ENCODE measurements around the gene INSYN1. TPM values are rescaled to one million over a fixed set of nuclear protein-coding genes. Genes with fewer than 3 reads are reported as not detected.
A peak's percentile ranks its signal among the peaks of the same experiment; 100 is the strongest.

Gene INSYN1
- total RNA-seq, 1 experiment from 2014 or later: not detected

- intact Hi-C loops (cut with micrococcal nuclease; ENCODE audit: unreplicated experiment): loop anchor here (1.0 to 2.0 kb wide), 4 partner anchors 23 to 393 kb away; no protein-coding TSS in a partner anchor
- Mint-ChIP-seq H3K36me3 (ENCODE audit: insufficient read depth, unreplicated experiment) (no peaks in the 10 kb centered on the region), H3K27ac (ENCODE audit: unreplicated experiment) (no peak overlapping the region), H3K4me1 (ENCODE audit: low read depth, unreplicated experiment) (peaks cover 10% of the 10 kb centered on the region), H3K9me3 (ENCODE audit: low read depth, unreplicated experiment) (no peaks in the 10 kb centered on the region), H3K27me3 (ENCODE audit: unreplicated experiment) (no peaks in the 10 kb centered on the region), H3K4me3 (ENCODE audit: low read depth, unreplicated experiment) (no peak overlapping the region)
- CTCF ChIA-PET: interaction anchor here (0.7 to 6.4 kb wide), 11 partner anchors 11 to 394 kb away, joined by 3 to 52 read pairs (median 8); partner anchors contain the start of gene CD276
- peak; percentile 87 for TF ChIP-seq CTCF (IDR thresholded peaks at IDR 0.05; ENCODE audit: unreplicated experiment)
- DNase-seq: peak; percentile 75
- BruUV-seq (replicated peaks): no TSS peak
Measured at GRCh38 chr15:73700041-73700842, 52.9 kb downstream of the INSYN1 start.

DNA sequence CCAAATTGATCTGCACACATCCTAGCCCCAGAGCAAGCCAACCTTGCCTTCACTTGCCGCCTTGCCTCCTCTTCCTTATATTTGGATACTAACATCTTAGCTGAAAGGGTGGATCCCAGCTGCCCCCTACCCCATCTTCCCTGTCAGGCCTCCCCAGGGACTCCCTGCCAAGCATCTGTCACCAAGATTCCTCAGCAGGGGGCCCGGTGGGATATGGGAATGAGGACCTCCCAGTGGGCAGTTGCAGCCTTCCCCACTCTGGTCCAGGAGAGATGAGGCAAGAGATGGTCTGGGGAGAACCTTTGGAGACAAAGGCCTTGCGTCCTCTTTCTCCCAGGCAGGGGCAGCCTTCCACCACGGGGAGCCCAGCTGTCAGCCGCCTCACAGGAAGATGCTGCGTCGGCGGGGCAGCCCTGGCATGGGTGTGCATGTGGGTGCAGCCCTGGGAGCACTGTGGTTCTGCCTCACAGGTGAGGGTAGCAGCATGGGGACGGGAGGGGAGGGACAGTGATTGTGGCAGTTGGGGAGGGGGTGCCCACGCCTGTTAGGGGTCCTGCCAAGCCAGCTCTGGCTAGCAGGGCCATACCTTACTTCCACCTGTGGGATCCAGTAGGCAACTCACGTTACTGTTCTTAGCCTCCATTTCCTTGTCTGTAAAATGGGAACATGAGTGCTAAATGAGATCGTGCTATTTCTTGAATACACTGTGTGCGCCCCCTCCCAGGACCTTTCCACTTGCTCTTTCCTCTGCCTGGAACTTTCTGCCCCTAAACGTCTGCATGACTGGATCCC lies 53.7 kb downstream of the INSYN1 start:
- Mint-ChIP-seq H3K4me1 (ENCODE audit: low read depth, unreplicated experiment) (peaks cover 10% of the 10 kb centered on the region), H3K9me3 (ENCODE audit: low read depth, unreplicated experiment) (no peaks in the 10 kb centered on the region), H3K36me3 (ENCODE audit: insufficient read depth, unreplicated experiment) (no peaks in the 10 kb centered on the region), H3K27ac (ENCODE audit: unreplicated experiment) (no peak overlapping the region), H3K27me3 (ENCODE audit: unreplicated experiment) (no peaks in the 10 kb centered on the region), H3K4me3 (ENCODE audit: low read depth, unreplicated experiment) (no peak overlapping the region)
- BruUV-seq (replicated peaks): no TSS peak
- TF ChIP-seq CTCF (IDR thresholded peaks at IDR 0.05; ENCODE audit: unreplicated experiment): no peak
- CTCF ChIA-PET: interaction anchor here (0.7 to 6.4 kb wide), 11 partner anchors 15 to 393 kb away, joined by 3 to 52 read pairs (median 4); partner anchors contain the start of gene CD276
- no peak for DNase-seq
- intact Hi-C loops (cut with micrococcal nuclease; ENCODE audit: unreplicated experiment): loop anchor here (1.0 to 2.0 kb wide), 4 partner anchors 22 to 393 kb away; no protein-coding TSS in a partner anchor

DNA sequence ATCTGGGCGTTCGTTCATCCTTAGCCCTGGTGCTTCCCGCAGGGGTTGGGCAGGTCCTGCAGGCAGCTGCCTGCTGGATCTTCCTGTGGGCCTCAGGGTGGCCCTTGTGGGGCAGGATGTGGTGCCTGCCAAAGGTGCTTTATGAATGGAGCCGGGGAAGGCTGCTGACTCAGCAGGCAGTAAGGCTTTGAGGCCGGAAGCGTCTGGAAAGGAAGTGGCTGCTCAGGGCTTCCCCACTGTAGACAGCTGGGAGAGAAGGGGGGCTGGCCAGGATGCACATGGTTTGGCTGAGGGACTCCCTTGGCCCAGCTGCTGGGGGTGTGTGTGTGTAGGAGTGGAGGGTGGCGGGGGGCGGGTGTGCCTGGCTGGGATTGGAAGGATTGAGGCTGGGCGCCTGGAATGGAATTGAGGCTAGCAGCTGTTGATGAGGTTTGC lies 56.1 kb downstream of the INSYN1 start:
- peaks cover 10% of the 10 kb centered on the region for H3K4me1 Mint-ChIP-seq (ENCODE audit: low read depth, unreplicated experiment)
- intact Hi-C loops (cut with micrococcal nuclease; ENCODE audit: unreplicated experiment): no loop called here
- H3K4me3 Mint-ChIP-seq (ENCODE audit: low read depth, unreplicated experiment): no peak overlapping the region
- no peaks in the 10 kb centered on the region for H3K27me3 Mint-ChIP-seq (ENCODE audit: unreplicated experiment)
- CTCF ChIA-PET: interaction anchor here (0.7 to 6.4 kb wide), 3 partner anchors 13 to 61 kb away, joined by 4 to 52 read pairs (median 27); partner anchors contain the start of gene CD276
- no peak for TF ChIP-seq CTCF (IDR thresholded peaks at IDR 0.05; ENCODE audit: unreplicated experiment)
- no peaks in the 10 kb centered on the region for H3K9me3 Mint-ChIP-seq (ENCODE audit: low read depth, unreplicated experiment)
- DNase-seq: no peak
- H3K27ac Mint-ChIP-seq (ENCODE audit: unreplicated experiment): no peak overlapping the region
- BruUV-seq (replicated peaks): no TSS peak
- H3K36me3 Mint-ChIP-seq (ENCODE audit: insufficient read depth, unreplicated experiment): no peaks in the 10 kb centered on the region

DNA sequence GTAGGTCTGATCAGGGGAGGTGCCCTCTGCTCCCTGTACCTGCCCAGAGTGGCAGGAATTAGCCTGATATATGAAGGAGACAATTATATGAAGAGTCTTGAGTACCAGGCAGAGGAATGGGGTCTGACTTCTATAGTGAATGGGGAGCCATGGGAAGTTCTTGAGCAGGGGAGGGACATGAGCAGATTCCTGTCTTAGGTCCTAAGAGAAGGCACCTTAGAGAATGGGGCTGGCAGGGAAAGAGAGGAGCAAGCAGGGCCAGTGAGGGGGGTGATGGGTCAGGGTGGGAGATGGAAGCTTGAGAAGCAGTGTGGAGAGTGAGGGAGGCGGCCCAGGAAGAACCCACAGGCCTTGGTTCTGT lies 56.5 kb downstream of the INSYN1 start:
- Mint-ChIP-seq H3K27ac (ENCODE audit: unreplicated experiment) (no peak overlapping the region), H3K4me3 (ENCODE audit: low read depth, unreplicated experiment) (no peak overlapping the region), H3K9me3 (ENCODE audit: low read depth, unreplicated experiment) (no peaks in the 10 kb centered on the region), H3K4me1 (ENCODE audit: low read depth, unreplicated experiment) (peaks cover 10% of the 10 kb centered on the region), H3K36me3 (ENCODE audit: insufficient read depth, unreplicated experiment) (no peaks in the 10 kb centered on the region), H3K27me3 (ENCODE audit: unreplicated experiment) (no peaks in the 10 kb centered on the region)
- intact Hi-C loops (cut with micrococcal nuclease; ENCODE audit: unreplicated experiment): no loop called here
- no TSS peak for BruUV-seq (replicated peaks)
- CTCF ChIA-PET: interaction anchor here (0.7 to 6.4 kb wide), 4 partner anchors 8 to 61 kb away, joined by 3 to 52 read pairs (median 16); partner anchors contain the start of gene CD276
- no peak for DNase-seq
- no peak for TF ChIP-seq CTCF (IDR thresholded peaks at IDR 0.05; ENCODE audit: unreplicated experiment)
